Measurements from ENCODE around the gene TNNI2.

TNNI2 gene

GRCh38 chr11:1843796-1844195 is 5.0 kb downstream of the TNNI2 start:
- TF ChIP-seq, protein P1, sequence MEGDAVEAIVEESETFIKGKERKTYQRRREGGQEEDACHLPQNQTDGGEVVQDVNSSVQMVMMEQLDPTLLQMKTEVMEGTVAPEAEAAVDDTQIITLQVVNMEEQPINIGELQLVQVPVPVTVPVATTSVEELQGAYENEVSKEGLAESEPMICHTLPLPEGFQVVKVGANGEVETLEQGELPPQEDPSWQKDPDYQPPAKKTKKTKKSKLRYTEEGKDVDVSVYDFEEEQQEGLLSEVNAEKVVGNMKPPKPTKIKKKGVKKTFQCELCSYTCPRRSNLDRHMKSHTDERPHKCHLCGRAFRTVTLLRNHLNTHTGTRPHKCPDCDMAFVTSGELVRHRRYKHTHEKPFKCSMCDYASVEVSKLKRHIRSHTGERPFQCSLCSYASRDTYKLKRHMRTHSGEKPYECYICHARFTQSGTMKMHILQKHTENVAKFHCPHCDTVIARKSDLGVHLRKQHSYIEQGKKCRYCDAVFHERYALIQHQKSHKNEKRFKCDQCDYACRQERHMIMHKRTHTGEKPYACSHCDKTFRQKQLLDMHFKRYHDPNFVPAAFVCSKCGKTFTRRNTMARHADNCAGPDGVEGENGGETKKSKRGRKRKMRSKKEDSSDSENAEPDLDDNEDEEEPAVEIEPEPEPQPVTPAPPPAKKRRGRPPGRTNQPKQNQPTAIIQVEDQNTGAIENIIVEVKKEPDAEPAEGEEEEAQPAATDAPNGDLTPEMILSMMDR (IDR thresholded peaks at IDR 0.05) = no peak
- no peaks in the 10 kb centered on the region for H3K36me3 ChIP-seq
- H3K4me1 ChIP-seq = no peaks in the 10 kb centered on the region
- H3K4me3 ChIP-seq = no peak overlapping the region
- no peak overlapping the region for H3K27ac ChIP-seq
- no peaks in the 10 kb centered on the region for H3K9me3 ChIP-seq
- intact Hi-C loops (cut with DNase I; ENCODE audit: low total_unique reads) = no loop called here
- H3K27me3 ChIP-seq = no peaks in the 10 kb centered on the region
- DNase-seq = no peak

- Histone ChIP-seq H3K4me1 (no peaks in the 10 kb centered on the region), H3K27me3 (no peaks in the 10 kb centered on the region), H3K9me3 (no peaks in the 10 kb centered on the region), H3K27ac (no peak overlapping the region), H3K36me3 (no peaks in the 10 kb centered on the region), H3K4me3 (no peak overlapping the region)
- intact Hi-C loops (cut with DNase I; ENCODE audit: low total_unique reads) = no loop called here
- no peak for DNase-seq
- TF ChIP-seq, protein P1 (IDR thresholded peaks at IDR 0.05) = no peak
These were observed 5.7 kb downstream of the TNNI2 start for GRCh38 chr11:1844221-1845094.

DNA sequence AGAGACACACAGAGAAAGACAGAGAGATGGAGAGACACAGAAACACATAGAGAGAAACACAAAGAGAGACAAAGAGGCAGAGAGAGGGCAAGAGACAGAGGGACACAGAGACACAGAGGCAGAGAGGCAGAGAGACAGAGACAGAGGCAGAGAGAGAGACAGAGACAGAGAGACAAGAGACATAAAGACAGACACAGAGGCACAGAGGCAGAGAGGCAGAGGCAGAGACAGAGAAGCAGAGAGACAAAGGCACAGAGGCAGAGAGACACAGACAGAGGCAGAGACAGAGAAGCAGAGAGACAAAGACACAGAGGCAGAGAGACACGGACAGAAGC is 6.3 kb downstream of the TNNI2 start:
- no peaks in the 10 kb centered on the region for H3K36me3 ChIP-seq
- H3K9me3 ChIP-seq = no peaks in the 10 kb centered on the region
- TF ChIP-seq, protein P1 (IDR thresholded peaks at IDR 0.05) = no peak
- intact Hi-C loops (cut with DNase I; ENCODE audit: low total_unique reads) = no loop called here
- no peak overlapping the region for H3K27ac ChIP-seq
- H3K4me1 ChIP-seq = no peaks in the 10 kb centered on the region
- no peaks in the 10 kb centered on the region for H3K27me3 ChIP-seq
- no peak overlapping the region for H3K4me3 ChIP-seq
- no peak for DNase-seq

DNA sequence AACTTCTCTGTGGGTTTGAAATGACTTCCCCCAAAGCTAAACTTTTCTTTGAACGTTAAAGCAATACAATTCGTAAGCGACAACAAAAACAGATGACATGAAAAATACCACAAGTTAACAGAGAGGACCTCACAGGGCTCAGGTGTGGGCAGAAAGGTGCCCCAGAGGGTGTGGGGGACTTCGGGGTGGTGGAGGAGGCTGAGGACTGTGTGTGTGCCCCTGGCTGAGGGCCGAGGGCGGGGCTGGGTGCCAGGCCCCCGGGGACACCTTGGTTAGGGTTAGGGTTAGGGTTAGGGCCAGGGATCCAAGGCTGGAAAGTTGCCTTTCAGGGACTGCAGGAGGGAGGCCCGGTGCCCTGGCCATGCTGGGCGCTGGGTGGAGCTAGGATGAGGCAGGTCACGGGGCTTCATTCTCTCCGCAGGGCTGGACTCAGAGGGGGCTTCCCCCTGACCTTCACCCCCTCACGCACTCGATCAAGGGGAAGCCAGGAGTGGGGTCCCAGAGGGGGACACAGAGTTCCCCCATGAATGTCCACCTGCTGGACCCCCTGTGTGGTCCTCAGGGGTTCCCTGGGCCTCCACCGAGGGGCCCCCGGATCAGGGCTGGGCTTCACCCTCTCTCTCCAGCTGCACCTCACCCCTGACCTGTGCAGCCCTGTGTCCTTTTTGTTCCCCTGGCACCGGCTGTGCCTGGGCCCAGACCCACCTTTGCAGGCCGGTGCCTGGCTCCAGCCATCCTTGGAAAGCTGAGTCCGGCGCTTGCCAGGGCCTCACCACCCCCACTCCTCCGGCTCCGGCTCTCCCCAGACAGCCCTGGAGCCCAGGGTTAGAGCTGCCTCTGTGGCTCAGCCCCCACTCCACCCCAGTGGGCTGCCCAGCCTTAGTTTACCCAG is 7.0 kb downstream of the TNNI2 start:
- TF ChIP-seq, protein P1 (IDR thresholded peaks at IDR 0.05) = no peak
- intact Hi-C loops (cut with DNase I; ENCODE audit: low total_unique reads) = no loop called here
- no peaks in the 10 kb centered on the region for H3K27me3 ChIP-seq
- no peak overlapping the region for H3K4me3 ChIP-seq
- DNase-seq = no peak
- H3K4me1 ChIP-seq = no peaks in the 10 kb centered on the region
- H3K9me3 ChIP-seq = no peaks in the 10 kb centered on the region
- no peaks in the 10 kb centered on the region for H3K36me3 ChIP-seq
- H3K27ac ChIP-seq = no peak overlapping the region

- H3K4me1 ChIP-seq = no peaks in the 10 kb centered on the region
- no peak for DNase-seq
- H3K4me3 ChIP-seq = no peak overlapping the region
- H3K27ac ChIP-seq = no peak overlapping the region
- intact Hi-C loops (cut with DNase I; ENCODE audit: low total_unique reads) = no loop called here
- H3K9me3 ChIP-seq = no peaks in the 10 kb centered on the region
- TF ChIP-seq, protein P1 (IDR thresholded peaks at IDR 0.05) = no peak
- H3K27me3 ChIP-seq = no peaks in the 10 kb centered on the region
- H3K36me3 ChIP-seq = no peaks in the 10 kb centered on the region
These were observed 7.7 kb downstream of the TNNI2 start for GRCh38 chr11:1846453-1846932.

Data from tibial artery (tissue), 4 donors.